Breast epithelium (tissue), 3 donors: ENCODE data around the gene FASN.

Experiments
- CTCF ChIP-seq, 3 donors: fragments of 450-650 bp; IDR thresholded peaks; one replicate each; pipeline ENCODE4 v1.5.1; 2016 to 2017; ENCODE audit warnings: antibody characterized with exemption in 3 of 3, mild to moderate bottlenecking in 3 of 3, moderate library complexity in 3 of 3
- POLR2A ChIP-seq: fragments of 450-650 bp; IDR thresholded peaks from one replicate; pipeline ENCODE4 v1.6.1; 2016; ENCODE audit warnings: antibody characterized with exemption, mild to moderate bottlenecking, moderate library complexity
- POLR2AphosphoS5 ChIP-seq, 3 donors: sonication (generic); formaldehyde crosslinking; IDR thresholded peaks; one replicate each; pipeline ENCODE4 v1.6.1; 2017; ENCODE audit warnings: antibody characterized with exemption in 3 of 3

- TF ChIP-seq POLR2A (no peak), CTCF (IDR thresholded peaks at IDR 0.05) (no peak), POLR2AphosphoS5 (IDR thresholded peaks at IDR 0.05) (no peak)
These were observed 47.0 kb downstream of the FASN start for GRCh38 chr17:82050761-82051641.
